ENCODE results near the gene CETN3.
"Not testable (repeated sequence)": the region's sequence is repeated elsewhere in the genome, so short reads cannot be mapped to it uniquely, and the experiment has no call there.

The CETN3 gene

DNA sequence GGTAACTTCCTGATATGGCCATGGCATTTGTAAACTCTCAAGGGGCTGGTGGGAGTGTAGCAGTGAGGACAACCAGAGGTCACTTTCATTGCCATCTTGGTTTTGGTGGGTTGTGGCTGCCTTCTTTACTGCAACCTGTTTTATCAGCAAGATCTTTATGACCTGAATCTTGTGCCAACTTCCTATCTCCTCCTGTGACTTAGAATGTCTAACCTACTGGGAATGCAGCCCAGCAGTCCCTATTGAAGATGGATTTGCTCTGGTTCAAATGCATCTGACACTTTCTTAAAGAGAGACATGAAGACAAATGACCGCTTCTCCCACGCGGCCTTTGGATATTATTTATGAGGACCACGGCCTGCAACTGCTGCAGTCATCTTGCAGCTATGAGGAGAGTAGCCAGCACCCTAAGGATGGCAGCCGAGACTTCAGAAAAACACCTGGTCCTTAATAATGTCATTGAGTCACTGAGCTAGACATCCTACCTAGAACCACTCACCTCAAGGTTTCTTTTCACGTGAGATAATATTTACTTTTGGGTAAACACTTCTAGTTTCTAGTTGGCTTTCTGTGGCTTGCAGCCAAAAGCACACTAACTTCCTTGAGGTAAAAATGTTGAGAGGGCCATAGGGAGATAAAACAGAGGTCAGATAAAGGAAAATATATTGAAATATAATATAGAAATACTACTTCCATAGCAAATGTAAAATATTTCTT lies 28.2 kb downstream of the CETN3 start:
- DNase-seq (ENCODE audit: low read depth): no peak

DNA sequence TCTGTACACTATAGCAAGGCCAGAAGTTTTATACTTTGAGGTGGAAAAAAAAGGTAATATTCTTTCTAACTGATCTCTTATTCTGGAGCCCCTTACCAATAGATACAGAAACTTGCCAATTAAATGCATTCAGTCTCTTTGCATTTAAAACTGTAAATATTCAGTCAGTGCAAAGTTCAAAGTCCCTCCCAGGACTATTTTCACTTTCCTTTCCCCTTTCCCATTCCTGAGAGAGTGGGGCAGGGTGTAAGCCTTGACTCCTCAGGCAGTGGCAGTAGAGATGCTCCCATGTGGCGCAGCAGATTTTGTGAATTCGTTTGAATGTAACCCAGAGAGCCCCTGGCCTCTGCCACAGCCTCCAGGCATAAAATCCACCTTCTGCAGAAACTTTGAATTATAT lies 29.9 kb downstream of the CETN3 start:
- DNase-seq (ENCODE audit: low read depth): no peak

DNA sequence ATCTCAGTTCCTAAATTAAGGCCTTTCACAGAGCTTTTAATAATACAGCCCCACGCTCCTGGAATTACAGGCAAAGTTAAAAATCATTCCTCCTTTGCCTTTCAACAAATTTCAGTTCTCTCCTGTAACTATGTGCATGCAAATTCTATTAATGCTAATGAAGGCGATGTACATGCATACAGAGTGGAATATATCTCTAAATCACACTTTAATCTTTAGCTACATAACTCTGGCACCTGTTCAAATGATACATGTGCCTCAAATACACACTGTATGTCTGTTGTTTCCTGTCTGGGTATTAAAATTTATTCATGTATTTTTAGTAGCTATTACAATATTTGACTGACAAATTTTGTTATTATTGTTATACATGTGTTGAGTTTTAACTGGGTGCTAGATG lies 30.8 kb downstream of the CETN3 start:
- no peak for DNase-seq (ENCODE audit: low read depth)

DNA sequence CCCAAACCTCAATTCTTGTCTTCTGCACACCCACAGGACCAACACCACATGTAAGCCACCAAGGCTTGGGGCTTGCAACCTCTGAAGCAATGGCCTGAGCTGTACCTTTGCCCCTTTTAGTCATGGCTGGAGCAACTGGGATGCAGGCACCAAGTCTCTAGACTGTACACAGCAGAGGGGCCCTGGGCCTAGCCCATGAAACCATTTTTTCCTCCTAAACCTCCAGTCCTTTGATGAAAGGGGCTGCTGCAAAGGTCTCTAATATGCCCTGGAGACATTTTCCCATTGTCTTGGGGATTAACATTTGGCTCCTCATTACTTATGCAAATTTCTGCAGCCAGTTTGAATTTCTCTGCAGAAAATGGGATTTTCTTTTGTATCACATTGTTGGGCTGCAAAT lies 38.3 kb downstream of the CETN3 start:
- DNase-seq (ENCODE audit: low read depth): not testable (repeated sequence)

DNA sequence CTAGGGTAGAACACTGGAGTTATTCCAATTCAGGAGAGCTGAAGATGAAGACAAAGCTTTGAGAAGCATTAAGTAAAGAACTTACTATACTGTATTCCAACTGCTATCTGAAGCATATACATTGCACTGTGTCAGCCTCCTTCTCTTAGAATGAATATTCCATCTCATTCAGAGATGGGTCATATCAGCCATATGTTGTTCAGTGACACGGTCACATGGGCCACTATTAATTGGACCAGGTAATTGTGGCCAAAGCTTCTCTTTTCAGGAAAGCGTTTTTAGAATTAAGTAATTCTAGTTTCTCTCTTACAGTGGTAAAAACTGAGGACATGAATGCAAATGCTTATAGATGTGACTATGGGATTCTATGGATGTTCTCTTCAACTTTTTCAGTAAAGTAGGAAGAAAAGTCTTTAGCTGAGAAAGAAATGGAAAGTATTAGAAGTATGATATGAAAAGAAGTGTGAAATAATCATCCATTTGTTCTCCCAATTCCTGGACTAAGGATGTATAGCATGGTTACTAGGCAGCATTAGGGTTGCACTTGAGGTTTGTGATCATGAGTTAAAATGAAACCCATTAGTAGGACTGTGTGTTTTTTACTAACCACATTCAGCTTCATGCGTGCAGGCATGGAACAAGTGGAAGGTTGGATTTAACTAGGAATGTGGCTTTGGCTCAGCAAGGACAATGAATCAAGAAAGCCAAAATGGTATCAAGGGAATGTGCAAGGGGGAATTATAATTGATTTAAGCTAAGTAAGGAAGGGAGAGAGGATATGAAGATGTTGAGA lies 40.9 kb downstream of the CETN3 start:
- no peak for DNase-seq (ENCODE audit: low read depth)

DNA sequence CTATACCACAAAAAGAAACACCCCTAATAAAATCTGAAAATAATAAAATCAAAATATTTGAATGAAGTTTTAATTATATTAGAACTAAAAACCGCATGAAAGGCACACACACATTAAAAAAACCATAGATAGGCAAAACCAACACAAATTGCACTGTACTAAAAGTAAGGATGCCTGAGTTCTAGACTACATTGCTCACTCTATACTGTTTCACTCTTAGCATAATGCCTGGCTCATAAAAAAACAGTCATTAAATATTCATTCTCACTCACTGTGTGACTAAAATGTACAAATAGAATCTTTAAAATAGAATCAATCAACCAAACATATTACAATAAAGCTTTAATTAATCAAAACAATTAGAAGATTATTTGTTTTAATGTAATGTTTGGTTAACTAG lies 41.7 kb downstream of the CETN3 start:
- no peak for DNase-seq (ENCODE audit: low read depth)

DNA sequence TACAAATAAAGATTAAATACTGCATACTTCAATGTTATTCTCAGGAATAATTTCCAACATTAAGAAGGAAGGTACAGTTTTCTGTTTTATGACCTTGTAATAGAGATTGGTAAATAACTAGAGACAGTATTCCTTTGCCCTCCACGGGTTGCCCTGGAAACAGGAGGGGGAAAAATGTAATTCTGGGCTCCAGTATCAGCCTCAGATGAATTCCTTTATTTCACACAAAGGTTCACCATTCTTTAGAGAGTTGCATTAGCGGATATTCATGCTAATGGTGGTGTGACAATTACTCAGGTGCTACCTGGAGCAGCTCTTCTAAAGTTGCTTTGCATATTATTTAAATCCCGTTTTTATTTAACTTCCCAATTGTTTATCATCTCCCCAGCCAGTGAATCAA lies 42.6 kb downstream of the CETN3 start:
- DNase-seq (ENCODE audit: low read depth): no peak

DNA sequence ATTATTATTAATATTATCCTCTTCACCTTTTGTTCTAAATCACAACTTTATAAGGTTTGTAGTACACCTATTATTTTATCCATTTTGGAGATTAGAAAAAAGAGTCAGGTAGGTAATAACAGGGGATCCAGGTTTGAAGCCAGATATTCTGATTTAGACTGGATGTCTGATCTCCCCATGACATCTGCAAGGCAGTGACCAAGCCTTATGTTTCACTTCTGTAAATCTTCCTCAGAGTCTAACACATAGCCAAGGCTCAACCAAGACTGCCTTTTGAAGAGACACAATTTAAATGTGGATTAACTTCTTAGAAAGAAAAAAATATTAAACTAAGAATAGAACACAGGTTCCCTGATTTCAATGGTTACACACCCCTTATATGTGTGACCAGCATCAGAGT lies 44.2 kb downstream of the CETN3 start:
- no peak for DNase-seq (ENCODE audit: low read depth)

DNA sequence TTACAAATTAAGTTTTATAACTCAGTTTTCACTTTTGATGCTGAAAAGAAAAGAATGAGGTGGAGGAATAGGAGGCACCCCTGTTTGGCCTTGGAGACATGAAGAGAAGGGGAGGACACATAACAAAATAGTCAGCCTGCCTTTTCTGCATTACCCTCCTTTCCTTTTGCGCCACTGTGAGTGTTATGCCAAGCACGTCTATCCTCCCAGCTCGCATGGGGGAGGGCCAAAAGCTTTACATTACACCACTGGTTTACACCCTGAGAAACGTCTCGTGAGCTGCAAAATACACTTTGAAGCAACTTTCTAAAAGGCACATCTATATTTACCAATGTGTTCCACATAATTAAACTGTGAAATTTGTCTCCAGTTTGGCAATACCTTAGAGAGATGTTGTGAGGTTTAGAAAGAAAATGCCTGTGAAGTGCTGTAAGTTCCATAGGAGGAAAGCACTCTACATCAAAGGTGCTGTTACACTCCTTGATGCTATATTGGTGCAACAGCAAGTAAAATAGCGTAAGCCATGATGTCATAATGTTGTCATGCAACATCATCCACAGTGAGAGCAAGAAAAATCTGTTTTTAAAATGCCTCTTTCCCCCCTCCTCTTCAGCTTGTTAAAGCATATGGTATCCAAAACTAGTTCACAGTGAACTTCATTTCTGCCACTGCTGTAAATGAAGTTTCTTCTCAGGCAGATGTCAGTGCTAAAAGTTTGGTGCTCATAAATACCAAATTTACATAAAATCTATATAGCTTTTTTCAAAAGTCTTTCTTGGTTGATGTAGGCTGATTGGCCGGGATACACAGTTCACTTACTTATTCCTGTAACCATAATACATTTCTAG lies 50.3 kb downstream of the CETN3 start:
- no peak for DNase-seq (ENCODE audit: low read depth)

DNA sequence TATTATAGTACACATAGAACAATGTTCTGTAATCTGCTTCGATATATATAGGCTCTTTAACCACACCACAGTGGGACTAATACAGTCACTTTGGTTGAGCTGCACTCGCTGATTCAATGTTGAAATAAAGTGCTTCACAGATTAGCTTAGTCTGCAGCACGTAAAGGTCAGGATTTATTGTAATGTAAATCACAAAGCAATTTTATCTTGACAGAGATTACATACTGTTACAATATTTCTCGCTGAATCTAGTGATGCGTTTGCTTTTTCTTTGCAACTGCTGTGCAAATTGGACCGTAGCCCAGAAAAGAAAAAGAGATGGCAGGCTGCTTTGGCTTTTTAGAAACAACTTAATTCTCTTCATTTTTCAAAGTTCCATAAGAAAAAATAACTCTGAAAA lies 52.9 kb downstream of the CETN3 start:
- no peak for DNase-seq (ENCODE audit: low read depth)

DNA sequence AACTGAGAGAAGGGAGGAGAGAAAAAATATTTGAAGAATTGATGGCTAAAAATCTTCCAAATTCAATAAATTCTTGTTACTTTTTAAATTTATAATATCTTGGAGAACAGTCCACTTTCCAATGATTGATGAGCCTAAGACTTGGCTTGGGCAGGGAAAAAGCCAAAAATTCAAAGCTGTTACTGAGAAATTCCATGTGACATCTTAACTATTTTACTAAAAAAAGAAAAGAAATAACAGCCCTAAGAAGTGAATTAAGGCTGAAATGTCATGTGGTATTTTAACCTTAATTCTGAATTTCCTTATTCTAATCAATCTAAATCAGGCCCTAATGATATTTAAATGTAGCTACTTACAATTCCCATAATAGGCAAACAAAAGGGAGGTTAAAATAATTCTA lies 53.4 kb downstream of the CETN3 start:
- DNase-seq (ENCODE audit: low read depth): no peak

DNA sequence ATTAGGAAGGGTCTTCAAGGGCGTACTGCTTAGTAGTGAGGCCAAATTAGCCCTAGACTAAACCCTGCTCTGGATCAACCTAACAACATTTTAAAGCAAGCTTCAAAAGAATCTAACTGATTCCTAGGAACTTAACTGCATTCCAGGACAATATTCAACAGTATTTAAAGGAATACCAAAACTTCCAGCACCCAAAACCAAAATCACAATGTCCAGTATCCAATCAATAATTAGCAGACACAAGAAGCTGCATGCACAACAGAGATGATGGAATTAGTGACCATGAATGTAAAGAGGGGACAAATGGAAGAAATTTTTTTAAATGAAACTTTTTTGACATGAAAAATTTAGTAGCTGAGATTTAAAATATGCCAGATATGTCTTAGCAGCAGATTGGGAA lies 53.9 kb downstream of the CETN3 start:
- no peak for DNase-seq (ENCODE audit: low read depth)

DNA sequence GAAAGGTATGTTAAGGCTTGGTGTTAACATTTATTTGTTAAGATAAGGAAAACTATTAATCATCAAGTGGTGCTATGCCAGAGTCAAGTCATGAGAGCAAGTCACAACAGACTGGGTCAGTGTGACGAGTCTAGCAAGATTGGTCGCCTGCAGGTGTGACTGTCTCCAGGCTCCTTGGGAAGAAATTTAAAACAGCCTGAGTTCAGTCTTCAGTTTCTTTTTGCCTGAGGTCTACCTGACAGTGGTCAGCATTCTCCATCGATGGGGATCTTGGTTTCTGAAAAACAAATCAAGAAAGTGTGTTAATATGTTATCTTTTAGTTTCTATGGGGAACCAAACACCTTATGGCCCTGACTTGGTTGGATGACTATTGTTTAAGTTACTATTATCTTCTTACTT lies 56.3 kb downstream of the CETN3 start:
- no peak for DNase-seq (ENCODE audit: low read depth)

DNA sequence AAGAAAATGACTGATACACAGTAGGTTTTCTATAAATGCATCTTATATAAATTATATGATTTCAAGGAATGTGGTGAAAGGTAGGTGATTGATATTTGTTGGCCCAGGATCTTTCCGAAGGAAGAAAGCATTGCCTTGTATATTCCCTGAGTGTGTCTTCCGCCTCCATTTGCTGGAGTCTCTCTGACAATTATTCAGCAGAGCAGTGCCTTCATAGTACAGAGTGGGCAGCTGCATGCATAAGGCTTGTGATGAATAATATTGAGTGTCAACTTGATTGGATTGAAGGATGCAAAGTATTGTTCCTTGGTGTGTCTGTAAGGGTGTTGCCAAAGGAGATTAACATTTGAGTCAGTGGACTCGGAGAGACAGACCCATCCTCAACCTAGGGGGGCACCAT lies 58.5 kb downstream of the CETN3 start:
- no peak for DNase-seq (ENCODE audit: low read depth)

DNA sequence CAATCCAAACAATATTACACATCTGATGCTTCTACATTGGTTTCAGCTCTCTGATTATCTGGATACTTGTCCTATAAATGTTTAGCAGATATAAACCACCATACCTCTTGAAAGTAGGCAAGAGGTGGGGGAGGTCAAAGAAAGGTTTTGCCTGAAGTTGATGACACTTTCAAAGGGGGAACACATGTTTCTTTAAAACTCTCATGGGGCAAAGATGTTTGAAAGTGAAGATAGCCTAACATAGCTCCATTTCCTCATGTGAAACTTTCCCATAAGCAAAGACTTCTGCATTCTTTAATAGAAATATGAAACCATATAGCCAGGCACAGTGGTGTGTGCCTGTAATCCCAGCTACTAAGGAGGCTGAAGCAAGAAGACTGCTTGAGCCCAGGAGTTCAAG lies 62.1 kb downstream of the CETN3 start:
- DNase-seq (ENCODE audit: low read depth): no peak

DNA sequence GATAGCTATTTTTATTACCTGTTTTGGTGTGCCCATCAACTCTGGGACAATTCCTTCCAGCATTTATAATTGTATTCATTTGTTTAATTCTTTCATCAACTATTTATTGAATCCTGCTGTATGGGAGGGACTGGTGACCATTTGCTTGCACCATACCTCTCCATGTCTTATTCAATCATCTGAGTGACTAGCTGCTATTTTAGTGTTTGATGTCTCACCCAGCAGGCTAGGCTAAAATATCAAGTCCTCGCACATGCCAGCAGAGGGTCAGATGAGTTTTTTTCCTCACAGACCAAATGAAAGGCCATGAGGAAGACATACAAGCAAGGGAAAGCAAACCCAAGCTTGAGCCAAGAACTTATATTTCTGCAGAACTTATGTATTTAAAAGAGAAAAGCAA lies 63.9 kb downstream of the CETN3 start:
- DNase-seq (ENCODE audit: low read depth): no peak

DNA sequence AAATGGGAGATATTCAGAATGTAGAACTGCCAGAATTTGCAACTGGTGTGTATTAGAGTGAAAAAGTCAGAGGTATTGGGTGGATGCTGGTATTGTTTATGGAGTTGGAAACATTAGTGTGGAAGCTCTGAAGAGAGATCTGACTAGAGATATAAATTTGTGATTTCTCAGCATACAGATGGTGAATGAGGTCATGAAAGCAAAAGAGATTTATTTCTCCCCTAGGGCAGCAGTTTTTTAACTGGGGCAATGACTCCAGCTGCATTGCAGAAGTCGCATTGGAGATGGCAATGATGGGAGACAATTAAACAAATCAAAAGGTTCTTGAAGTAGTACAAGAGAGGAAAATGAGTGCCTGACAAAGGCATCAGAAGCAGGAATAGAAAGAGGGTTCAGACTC lies 64.9 kb downstream of the CETN3 start:
- DNase-seq (ENCODE audit: low read depth): no peak

DNA sequence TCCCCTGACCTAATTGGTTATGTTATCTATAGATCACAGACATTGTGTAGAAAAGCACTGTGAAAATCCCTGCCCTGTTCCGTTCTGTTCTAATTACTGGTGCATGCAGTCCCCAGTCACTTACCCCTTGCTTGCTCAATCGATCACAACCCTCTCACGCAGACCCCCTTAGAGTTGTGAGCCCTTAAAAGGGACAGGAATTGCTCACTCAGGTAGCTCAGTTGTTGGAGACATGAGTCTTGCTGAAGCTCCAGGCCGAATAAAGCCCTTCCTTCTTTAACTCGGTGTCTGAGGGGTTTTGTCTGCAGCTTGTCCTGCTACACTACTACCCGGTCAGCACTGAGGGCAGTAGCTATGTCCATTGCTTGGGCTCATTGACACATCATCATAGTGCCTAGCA lies 65.8 kb downstream of the CETN3 start:
- DNase-seq (ENCODE audit: low read depth): not testable (repeated sequence)

DNA sequence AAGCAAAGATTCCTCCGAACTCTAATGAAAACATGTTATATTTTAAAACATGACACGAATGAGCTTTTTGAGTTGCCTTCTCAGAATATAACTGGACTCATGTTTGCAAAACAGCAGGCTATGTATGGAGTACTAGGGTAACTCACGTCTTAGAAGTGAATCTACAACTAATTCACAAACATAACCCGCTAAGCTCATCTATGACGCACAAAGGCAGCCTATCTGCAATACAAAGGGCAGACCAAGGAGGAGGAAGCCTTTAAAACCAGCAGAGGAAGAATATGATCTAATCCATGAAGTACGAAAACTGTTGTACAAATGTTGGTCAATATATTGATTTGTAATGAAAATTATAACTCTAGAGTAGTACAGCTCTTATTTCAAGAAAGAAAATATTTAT lies 67.0 kb downstream of the CETN3 start:
- no peak for DNase-seq (ENCODE audit: low read depth)
